Breast epithelium (tissue), 3 donors: Measurements from ENCODE around the gene RPL12.

Experiments used
- POLR2A ChIP-seq: fragments of 450-650 bp; IDR thresholded peaks from one replicate; pipeline ENCODE4 v1.6.1; 2016; ENCODE audit warnings: antibody characterized with exemption, mild to moderate bottlenecking, moderate library complexity
- POLR2AphosphoS5 ChIP-seq, 3 donors: sonication (generic); formaldehyde crosslinking; IDR thresholded peaks; one replicate each; pipeline ENCODE4 v1.6.1; 2017; ENCODE audit warnings: antibody characterized with exemption in 3 of 3

- TF ChIP-seq POLR2AphosphoS5 (IDR thresholded peaks at IDR 0.05) = no peak
- TF ChIP-seq POLR2A = no peak
Measured at GRCh38 chr9:127403507-127404192, 47.6 kb downstream of the RPL12 start.
